Neural cell (in vitro differentiated cells): ENCODE data around the gene ZDHHC8. TPM values are rescaled to one million over a fixed set of nuclear protein-coding genes. Genes with fewer than 3 reads are reported as not detected.

Experiments used
- H2AFZ ChIP-seq: fragments of 200-600, 300-800 bp; sonication (generic), shearing (Covaris generic); 2 replicates; pipeline ENCODE4 v1.6.0; 2014; ENCODE audit warnings: low read depth, mild to moderate bottlenecking, antibody characterized with exemption, low read length, moderate library complexity
- H3F3A ChIP-seq: fragments of 200-600 bp; shearing (Covaris generic); 2 replicates; pipeline ENCODE4 v1.6.1; 2016; ENCODE audit warnings: mild to moderate bottlenecking, moderate library complexity, mixed read lengths, antibody characterized with exemption, low read length; ENCODE audit not compliant: insufficient read depth, poor library complexity, severe bottlenecking
- H3K27ac ChIP-seq: fragments of 200-600, 300-800 bp; sonication (generic), shearing (Covaris generic); 2 replicates; pipeline ENCODE4 v1.5.1; 2014; ENCODE audit warnings: mild to moderate bottlenecking, low read length, moderate library complexity
- H3K27me3 ChIP-seq: fragments of 300-800, 200-600 bp; sonication (generic), shearing (Covaris generic); 2 replicates; pipeline ENCODE4 v1.6.0; 2014; ENCODE audit warnings: mild to moderate bottlenecking, low read depth, low read length, moderate library complexity; ENCODE audit not compliant: insufficient read depth
- H3K36me3 ChIP-seq: fragments of 300-800, 200-600 bp; sonication (generic), shearing (Covaris generic); 2 replicates; pipeline ENCODE4 v1.5.1; 2014; ENCODE audit warnings: mild to moderate bottlenecking, antibody characterized with exemption, low read length, moderate library complexity; ENCODE audit not compliant: insufficient read depth
- H3K4me2 ChIP-seq: fragments of 300-800, 200-600 bp; sonication (generic), shearing (Covaris generic); 2 replicates; pipeline ENCODE4 v1.6.0; 2014; ENCODE audit warnings: mild to moderate bottlenecking, low read length
- H3K4me3 ChIP-seq: fragments of 300-800, 200-600 bp; sonication (generic), shearing (Covaris generic); 2 replicates; pipeline ENCODE4 v1.5.1; 2014; ENCODE audit warnings: mild to moderate bottlenecking, low read length, moderate library complexity
- H3K79me2 ChIP-seq: fragments of 200-600 bp; shearing (Covaris generic); replicated peaks from 2 replicates; pipeline ENCODE4 v1.6.0; 2014; ENCODE audit warnings: mild to moderate bottlenecking, low read length, moderate library complexity; ENCODE audit not compliant: insufficient read depth
- H3K9ac ChIP-seq: fragments of 300-800, 200-600 bp; sonication (generic), shearing (Covaris generic); 2 replicates; pipeline ENCODE4 v1.6.1; 2016; ENCODE audit warnings: mild to moderate bottlenecking, low read length, mixed read lengths
- H3K9me2 ChIP-seq: fragments of 200-600 bp; shearing (Covaris generic); 2 replicates; pipeline ENCODE4 v1.6.1; 2016; ENCODE audit warnings: mild to moderate bottlenecking, low read length, mixed read lengths; ENCODE audit not compliant: insufficient read depth
- H3K9me3 ChIP-seq: fragments of 200-600, 300-800 bp; sonication (generic), shearing (Covaris generic); 2 replicates; pipeline ENCODE4 v1.6.1; 2016; ENCODE audit warnings: mild to moderate bottlenecking, mixed run types, low read length, moderate library complexity, mixed read lengths
- H4K20me1 ChIP-seq: fragments of 200-600 bp; shearing (Covaris generic); 2 replicates; pipeline ENCODE4 v1.6.1; 2016; ENCODE audit warnings: mild to moderate bottlenecking, mixed run types; ENCODE audit not compliant: insufficient read depth
- CTCF ChIP-seq: fragments of 450-650 bp; IDR thresholded peaks from 2 replicates; pipeline ENCODE4 v1.5.1; 2014; ENCODE audit warnings: antibody characterized with exemption, mild to moderate bottlenecking, moderate library complexity; ENCODE audit not compliant: poor library complexity, severe bottlenecking
- EP300 ChIP-seq: fragments of 450-650 bp; conservative IDR thresholded peaks from 2 replicates; pipeline ENCODE4 v1.6.1; 2014; ENCODE audit warnings: antibody characterized with exemption, mild to moderate bottlenecking, moderate library complexity; ENCODE audit not compliant: poor library complexity, severe bottlenecking
- EZH2 ChIP-seq: fragments of 200-600, 300-800 bp; shearing (Covaris generic), sonication (generic); IDR thresholded peaks from 2 replicates; pipeline ENCODE4 v1.6.1; 2014; ENCODE audit warnings: antibody characterized with exemption, low read length, borderline replicate concordance, mild to moderate bottlenecking; ENCODE audit not compliant: insufficient read depth, poor library complexity, severe bottlenecking
- MXI1 ChIP-seq: fragments of 450-650 bp; conservative IDR thresholded peaks from 2 replicates; pipeline ENCODE4 v1.6.1; 2014; ENCODE audit warnings: antibody characterized with exemption, mild to moderate bottlenecking; ENCODE audit not compliant: poor library complexity, severe bottlenecking
- POLR2AphosphoS5 ChIP-seq: IDR thresholded peaks from 2 replicates; pipeline ENCODE4 v1.6.1; 2012
- RAD21 ChIP-seq: fragments of 450-650 bp; conservative IDR thresholded peaks from 2 replicates; pipeline ENCODE4 v1.6.1; 2014; ENCODE audit warnings: antibody characterized with exemption, mild to moderate bottlenecking, moderate library complexity
- REST ChIP-seq: IDR thresholded peaks from 2 replicates; pipeline ENCODE4 v1.6.1; 2012; ENCODE audit warnings: borderline replicate concordance
- SMC3 ChIP-seq: fragments of 450-650 bp; conservative IDR thresholded peaks from 2 replicates; pipeline ENCODE4 v1.6.1; 2014; ENCODE audit warnings: antibody characterized with exemption, mild to moderate bottlenecking, moderate library complexity; ENCODE audit not compliant: poor library complexity
- TAF1 ChIP-seq: IDR thresholded peaks from 2 replicates; pipeline ENCODE4 v1.6.1; 2012; ENCODE audit warnings: low read depth
- polyA plus RNA-seq: library from polyadenylated mRNA; depleted of rRNA; stranded (reverse); fragments of >200 nt; gene quantifications from 2 replicates; pipeline ENCODE4 v1.2.3, GENCODE V29; 2014

Gene ZDHHC8
- polyA plus RNA-seq, 1 donor from 2014 or later = 4.5 TPM

GRCh38 chr22:20127869-20128618 lies 3.6 kb upstream of the ZDHHC8 start:
- Histone ChIP-seq H4K20me1 (no peaks in the 10 kb centered on the region), H3F3A (no peaks in the 10 kb centered on the region), H3K9me2 (no peaks in the 10 kb centered on the region), H3K4me2 (no peak overlapping the region), H2AFZ (no peak overlapping the region), H3K9ac (no peak overlapping the region), H3K79me2 (no peaks in the 10 kb centered on the region), H3K27me3 (no peaks in the 10 kb centered on the region), H3K27ac (no peak overlapping the region), H3K36me3 (no peaks in the 10 kb centered on the region), H3K9me3 (no peaks in the 10 kb centered on the region), H3K4me3 (no peak overlapping the region)
- no peak for TF ChIP-seq TAF1
- no peak for TF ChIP-seq RAD21
- TF ChIP-seq CTCF = no peak
- TF ChIP-seq SMC3 = no peak
- TF ChIP-seq POLR2AphosphoS5 = no peak
- TF ChIP-seq REST = no peak
- no peak for TF ChIP-seq MXI1
- no peak for TF ChIP-seq EZH2

GRCh38 chr22:20128619-20128901 lies 3.0 kb upstream of the ZDHHC8 start:
- Histone ChIP-seq H3K36me3 (no peaks in the 10 kb centered on the region), H3K9me3 (no peaks in the 10 kb centered on the region), H3F3A (no peaks in the 10 kb centered on the region), H4K20me1 (no peaks in the 10 kb centered on the region), H3K4me3 (no peak overlapping the region), H3K27ac (no peak overlapping the region), H3K27me3 (no peaks in the 10 kb centered on the region), H3K9me2 (no peaks in the 10 kb centered on the region), H3K4me2 (no peak overlapping the region), H2AFZ (no peak overlapping the region), H3K9ac (no peak overlapping the region), H3K79me2 (no peaks in the 10 kb centered on the region)
- TF ChIP-seq SMC3 (no peak), REST (no peak), CTCF (no peak), RAD21 (no peak), EP300 (no peak), EZH2 (no peak), POLR2AphosphoS5 (no peak), MXI1 (no peak), TAF1 (no peak)
